Pancreas (tissue), 10 donors: ENCODE data around the gene GDA. TPM values are rescaled to one million over a fixed set of nuclear protein-coding genes. Genes with fewer than 3 reads are reported as not detected.

Experiments
- ATAC-seq, 4 donors: fragments of 200-7000 bp; cut with Tn5 transposase; one replicate each; pipeline versions ENCODE4 v1.8.0 to v1.9.1; 2020; ENCODE audit warnings: mild to moderate bottlenecking in 4 of 4, moderate library complexity in 4 of 4
- DNase-seq, 6 donors: peaks; one replicate each; pipeline ENCODE4 v3.0.0-alpha.2; 2020
- FAIRE-seq: peaks from 2 replicates; lab custom pipeline; 2012; peaks lifted over from hg19 to GRCh38; lab: Jason Lieb, UNC
- H3K27ac ChIP-seq, 4 donors: fragments of 200-600 bp; sonication (generic); 1 replicate in 3 of 4; 2 replicates in 1 of 4; pipeline versions ENCODE4 v1.5.0 to v1.8.0; 2020
- H3K27me3 ChIP-seq, 4 donors: fragments of 200-600 bp; one replicate each; pipeline ENCODE4 v1.8.0; 2021
- H3K36me3 ChIP-seq, 3 donors: fragments of 200-600 bp; sonication (generic) in 1 of 3; one replicate each; pipeline versions ENCODE4 v1.5.0 to v1.8.0; 2020 to 2021
- H3K4me1 ChIP-seq, 3 donors: fragments of 200-600 bp; one replicate each; pipeline ENCODE4 v1.8.0; 2021
- H3K4me3 ChIP-seq, 4 donors: fragments of 200-600 bp; sonication (generic) in 2 of 4; one replicate each; pipeline versions ENCODE4 v1.5.0 to v1.8.0; 2020 to 2021
- H3K9me3 ChIP-seq, 4 donors: fragments of 200-600 bp; one replicate each; pipeline ENCODE4 v1.8.0; 2021
- WGBS, 2 donors: extraction: QIAGEN DNeasy Blood & Tissue Kit; methylation state at CpG; one replicate each; pipeline ENCODE4 v1.1.7; 2013; 5-methylcytosine and 5-hydroxymethylcytosine counted together
- intact Hi-C, 3 donors: fragments of 100-400 bp; cut with DNase I; formaldehyde crosslinking; loops; one replicate each; pipeline versions ENCODE4 v1.11.1 to v1.14.2; 2022
- polyA plus RNA-seq, 2 donors: library from polyadenylated mRNA; stranded (reverse); fragments of 200-250 nt; gene quantifications; one replicate each; pipeline ENCODE4 v1.2.3, GENCODE V29; 2013
- total RNA-seq, 6 donors: library from RNA; stranded (reverse); fragmentation: NEBNext Ultra II Directional in 4 of 6; extraction: Animal tissue kit (Norgen Biotek cat#: 25700) in 4 of 6; gene quantifications; one replicate each; pipeline versions ENCODE4 v1.2.1 to v1.2.4, GENCODE V29; 2021 to 2023
- TF ChIP-seq, protein P1 (sequence below), 4 donors: fragments of 200-600 bp; sonication (generic) in 3 of 4; IDR thresholded peaks; one replicate each; pipeline versions ENCODE4 v1.5.0 to v1.8.0; 2021; ENCODE audit warnings: antibody characterized with exemption in 4 of 4
- donor health status: healthy with polysubstance abuse.
- donor health status: DM: no; HTN: no; CAD: no; lungs with moderate emphysema.
- donor health status: DM: no; HTN: no; CAD: no.
- donor health status: control.
- donor health status: control.
- donor health status: Bipolar disorder and iron deficiency.
- donor health status: DM: yes; HTN: yes; CAD: no.
- donor health status: DM: no; HTN: no; CAD: no.
- donor health status: DM: no; HTN: no; CAD: no.
- donor health status: DM: yes; HTN: yes; CAD: no.

Gene GDA
- total and polyA plus RNA-seq, 8 donors, result 1.0 to 11.6 (median 2.1) TPM

- no peak overlapping the region for H3K4me3 ChIP-seq
- WGBS, 2 donors, result 62 to 63% methylated on average over 3 of the region's 3 CpGs
- ATAC-seq (no peak), DNase-seq (no peak), FAIRE-seq (no peak)
- no peaks in the 10 kb centered on the region for H3K36me3 ChIP-seq
- H3K9me3 ChIP-seq, result no peaks in the 10 kb centered on the region
- no peaks in the 10 kb centered on the region for H3K4me1 ChIP-seq
- H3K27me3 ChIP-seq, result no peaks in the 10 kb centered on the region
- intact Hi-C loops, result no loop called here
- TF ChIP-seq, protein P1, sequence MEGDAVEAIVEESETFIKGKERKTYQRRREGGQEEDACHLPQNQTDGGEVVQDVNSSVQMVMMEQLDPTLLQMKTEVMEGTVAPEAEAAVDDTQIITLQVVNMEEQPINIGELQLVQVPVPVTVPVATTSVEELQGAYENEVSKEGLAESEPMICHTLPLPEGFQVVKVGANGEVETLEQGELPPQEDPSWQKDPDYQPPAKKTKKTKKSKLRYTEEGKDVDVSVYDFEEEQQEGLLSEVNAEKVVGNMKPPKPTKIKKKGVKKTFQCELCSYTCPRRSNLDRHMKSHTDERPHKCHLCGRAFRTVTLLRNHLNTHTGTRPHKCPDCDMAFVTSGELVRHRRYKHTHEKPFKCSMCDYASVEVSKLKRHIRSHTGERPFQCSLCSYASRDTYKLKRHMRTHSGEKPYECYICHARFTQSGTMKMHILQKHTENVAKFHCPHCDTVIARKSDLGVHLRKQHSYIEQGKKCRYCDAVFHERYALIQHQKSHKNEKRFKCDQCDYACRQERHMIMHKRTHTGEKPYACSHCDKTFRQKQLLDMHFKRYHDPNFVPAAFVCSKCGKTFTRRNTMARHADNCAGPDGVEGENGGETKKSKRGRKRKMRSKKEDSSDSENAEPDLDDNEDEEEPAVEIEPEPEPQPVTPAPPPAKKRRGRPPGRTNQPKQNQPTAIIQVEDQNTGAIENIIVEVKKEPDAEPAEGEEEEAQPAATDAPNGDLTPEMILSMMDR (IDR thresholded peaks at IDR 0.05), result no peak
- no peak overlapping the region for H3K27ac ChIP-seq
Measured at GRCh38 chr9:72228282-72228681, 79.0 kb downstream of the GDA start.

- DNase-seq (no peak), FAIRE-seq (no peak), ATAC-seq (no peak)
- intact Hi-C loops, result no loop called here
- no peaks in the 10 kb centered on the region for H3K9me3 ChIP-seq
- whole genome bisulfite sequencing, 2 donors, result 17 to 25% methylated on average over 3 of the region's 3 CpGs
- no peak overlapping the region for H3K27ac ChIP-seq
- H3K4me1 ChIP-seq, result no peaks in the 10 kb centered on the region
- H3K4me3 ChIP-seq, result no peak overlapping the region
- TF ChIP-seq, protein P1 (IDR thresholded peaks at IDR 0.05), result no peak
- H3K36me3 ChIP-seq, result no peaks in the 10 kb centered on the region
- no peaks in the 10 kb centered on the region for H3K27me3 ChIP-seq
Measured at GRCh38 chr9:72232778-72233177, 83.5 kb downstream of the GDA start.

- H3K4me3 ChIP-seq, result no peak overlapping the region
- no peak overlapping the region for H3K27ac ChIP-seq
- no peak for ATAC-seq
- no peak for DNase-seq
- no peaks in the 10 kb centered on the region for H3K36me3 ChIP-seq
- H3K4me1 ChIP-seq, result no peaks in the 10 kb centered on the region
- FAIRE-seq, result no peak
- no peaks in the 10 kb centered on the region for H3K9me3 ChIP-seq
- TF ChIP-seq, protein P1 (IDR thresholded peaks at IDR 0.05), result no peak
- intact Hi-C loops, result no loop called here
- no peaks in the 10 kb centered on the region for H3K27me3 ChIP-seq
- 70 to 81% methylated on average over 3 of the region's 3 CpGs for WGBS, 2 donors
Measured at GRCh38 chr9:72247549-72247948, 98.3 kb downstream of the GDA start.

DNA sequence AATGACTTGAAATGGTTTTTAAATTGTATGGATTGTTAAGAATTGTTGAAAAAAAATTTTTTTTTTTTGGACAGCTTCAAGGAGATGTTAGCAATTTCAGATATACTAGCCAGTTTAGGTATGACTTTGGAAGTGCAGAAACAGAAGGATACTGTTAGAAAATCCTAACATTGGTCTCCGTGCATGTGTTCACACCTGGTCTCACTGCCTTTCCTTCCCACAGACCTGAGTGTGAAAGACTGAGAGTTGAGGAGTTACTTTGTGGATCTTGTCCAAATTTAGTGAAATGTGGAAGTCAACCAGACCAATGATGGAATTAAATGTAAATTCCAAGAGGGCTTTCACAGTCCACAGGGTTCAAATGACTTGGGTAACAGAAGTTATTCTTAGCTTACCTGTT lies 102.3 kb downstream of the GDA start:
- Histone ChIP-seq H3K27ac (no peak overlapping the region), H3K4me3 (no peak overlapping the region), H3K36me3 (no peaks in the 10 kb centered on the region), H3K27me3 (no peaks in the 10 kb centered on the region), H3K4me1 (no peaks in the 10 kb centered on the region), H3K9me3 (no peaks in the 10 kb centered on the region)
- FAIRE-seq, result no peak
- 23 to 26% methylated on average over 1 of the region's 1 CpG for WGBS, 2 donors
- no peak for DNase-seq
- peak in 2 of 4 donors; percentile 55 to 57 for ATAC-seq
- TF ChIP-seq, protein P1 (IDR thresholded peaks at IDR 0.05), result no peak
- intact Hi-C loops, result no loop called here

GRCh38 chr9:72254901-72255545 lies 105.8 kb downstream of the GDA start:
- no peaks in the 10 kb centered on the region for H3K27me3 ChIP-seq
- H3K4me3 ChIP-seq, result no peak overlapping the region
- ATAC-seq (no peak), DNase-seq (no peak), FAIRE-seq (no peak)
- intact Hi-C loops, result no loop called here
- no peak overlapping the region for H3K27ac ChIP-seq
- 43 to 55% methylated on average over 3 of the region's 3 CpGs for WGBS, 2 donors
- no peaks in the 10 kb centered on the region for H3K9me3 ChIP-seq
- TF ChIP-seq, protein P1 (IDR thresholded peaks at IDR 0.05), result no peak
- no peaks in the 10 kb centered on the region for H3K4me1 ChIP-seq
- H3K36me3 ChIP-seq, result no peaks in the 10 kb centered on the region
